Adrenal gland (tissue), 12 donors: Measurements from ENCODE around the gene INVS. TPM values are rescaled to one million over a fixed set of nuclear protein-coding genes. Genes with fewer than 3 reads are reported as not detected.

ENCODE experiments used
- DNase-seq, 7 donors: peaks; one replicate each; pipeline ENCODE4 v3.0.0-alpha.2; 2019 to 2020
- H3K27ac ChIP-seq, 5 donors: fragments of 200-600 bp; sonication (generic) in 4 of 5; 1 replicate in 3 of 5; 2 replicates in 2 of 5; pipeline versions ENCODE4 v1.5.1 to v1.8.0; 2016 to 2020; ENCODE audit warnings: mild to moderate bottlenecking in 1 of 5
- H3K27me3 ChIP-seq: fragments of 200-600 bp; 2 replicates; pipeline ENCODE4 v1.8.0; 2021
- H3K36me3 ChIP-seq, 2 donors: fragments of 200-600 bp; replicated peaks in 1 of 2; 1 replicate in 1 of 2; 2 replicates in 1 of 2; pipeline versions ENCODE4 v1.5.1 to v1.8.0; 2018 to 2022
- H3K4me1 ChIP-seq, 2 donors: fragments of 200-600 bp; replicated peaks in 1 of 2; 1 replicate in 1 of 2; 2 replicates in 1 of 2; pipeline versions ENCODE4 v1.5.1 to v1.8.0; 2018 to 2021
- H3K4me3 ChIP-seq, 4 donors: fragments of 200-600 bp; sonication (generic) in 3 of 4; one replicate each; pipeline ENCODE4 v1.5.1; 2016 to 2018
- H3K9me3 ChIP-seq, 3 donors: fragments of 200-600 bp; sonication (generic) in 1 of 3; replicated peaks in 1 of 3; 1 replicate in 2 of 3; 2 replicates in 1 of 3; pipeline versions ENCODE4 v1.5.1 to v1.8.0; 2016 to 2021
- POLR2A ChIP-seq, 2 donors: fragments of 450-650 bp; IDR thresholded peaks; one replicate each; pipeline ENCODE4 v1.6.1; 2017; ENCODE audit warnings: antibody characterized with exemption in 2 of 2, mild to moderate bottlenecking in 2 of 2, moderate library complexity in 1 of 2
- WGBS, 4 donors: extraction: QIAGEN DNeasy Blood & Tissue Kit in 2 of 4; methylation state at CpG; one replicate each; pipeline versions ENCODE4 v1.1.5 to v1.1.7; 2013 to 2017; 5-methylcytosine and 5-hydroxymethylcytosine counted together
- intact Hi-C, 2 donors: fragments of 100-400 bp; cut with DNase I; formaldehyde crosslinking; loops; one replicate each; pipeline versions ENCODE4 v1.14.1 to v1.15.0; 2022 to 2023
- polyA plus RNA-seq, 3 donors: library from polyadenylated mRNA; stranded (reverse); fragments of 200-250 nt in 2 of 3; fragments of 350-450 nt in 1 of 3; fragmentation: Illumina TruSeq in 1 of 3; extraction: RNeasy Lipid Tissue Mini Kit (QIAGEN cat#74804) in 1 of 3; gene quantifications; one replicate each; pipeline ENCODE4 v1.2.3, GENCODE V29; 2013 to 2014
- total RNA-seq, 9 donors: library from RNA; depleted of rRNA in 4 of 9; stranded (reverse); fragments of >200 nt in 4 of 9; fragments of 120-200 nt in 1 of 9; fragmentation: NEBNext Ultra II Directional in 1 of 9; extraction: Animal tissue kit (Norgen Biotek cat#: 25700) in 1 of 9; gene quantifications; one replicate each; pipeline versions ENCODE4 v1.1.0 to v1.2.4, GENCODE V29; 2013 to 2023
- TF ChIP-seq, protein P1 (sequence below), 6 experiments: fragments of 450-650 bp in 4 of 6; fragments of 200-600 bp in 2 of 6; sonication (generic) in 1 of 6; IDR thresholded peaks; 1 replicate in 5 of 6; 2 replicates in 1 of 6; pipeline versions ENCODE4 v1.5.1 to v1.8.0; 2016 to 2021; ENCODE audit warnings: antibody characterized with exemption in 6 of 6, mild to moderate bottlenecking in 2 of 6, moderate library complexity in 1 of 6
- donor health status: healthy with polysubstance abuse.
- donor health status: Bipolar disorder and iron deficiency.
- donor health status: DM: yes; HTN: yes; CAD: no.
- donor health status: DM: no; HTN: no; CAD: no.
- donor health status: DM: no; HTN: no; CAD: no.
- donor health status: DM: yes; HTN: yes; CAD: no.

INVS gene
- total and polyA plus RNA-seq, 12 donors: 6.4 to 47.7 (median 24.4) TPM

DNA sequence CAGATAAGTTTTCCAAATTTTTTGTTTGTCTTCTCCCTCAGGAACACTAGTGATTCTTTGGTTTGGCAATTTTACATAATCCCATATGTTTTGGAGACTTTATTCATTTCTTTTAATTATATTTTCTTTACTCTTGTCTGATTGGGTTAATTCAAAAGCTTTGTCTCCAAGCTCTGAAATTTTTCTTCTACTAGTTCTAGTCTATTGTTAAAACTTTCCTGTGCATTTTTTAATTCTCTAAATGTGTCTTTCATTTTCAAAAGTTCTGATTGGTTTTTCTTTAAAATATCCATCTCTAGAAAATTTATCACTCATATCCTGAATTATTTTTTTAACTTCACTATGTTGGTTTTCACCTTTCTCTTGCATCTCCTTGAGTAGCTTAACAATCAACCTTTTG, 92.2 kb downstream of the INVS start:
- Histone ChIP-seq H3K27ac (no peak overlapping the region), H3K4me1 (no peaks in the 10 kb centered on the region), H3K27me3 (no peaks in the 10 kb centered on the region), H3K4me3 (no peak overlapping the region), H3K9me3 (peaks cover 0 to 29% (median 13%) of the 10 kb centered on the region in 3 donors), H3K36me3 (no peaks in the 10 kb centered on the region)
- intact Hi-C loops: no loop called here
- no peak for DNase-seq
- TF ChIP-seq POLR2A (IDR thresholded peaks at IDR 0.05): no peak
- TF ChIP-seq, protein P1, sequence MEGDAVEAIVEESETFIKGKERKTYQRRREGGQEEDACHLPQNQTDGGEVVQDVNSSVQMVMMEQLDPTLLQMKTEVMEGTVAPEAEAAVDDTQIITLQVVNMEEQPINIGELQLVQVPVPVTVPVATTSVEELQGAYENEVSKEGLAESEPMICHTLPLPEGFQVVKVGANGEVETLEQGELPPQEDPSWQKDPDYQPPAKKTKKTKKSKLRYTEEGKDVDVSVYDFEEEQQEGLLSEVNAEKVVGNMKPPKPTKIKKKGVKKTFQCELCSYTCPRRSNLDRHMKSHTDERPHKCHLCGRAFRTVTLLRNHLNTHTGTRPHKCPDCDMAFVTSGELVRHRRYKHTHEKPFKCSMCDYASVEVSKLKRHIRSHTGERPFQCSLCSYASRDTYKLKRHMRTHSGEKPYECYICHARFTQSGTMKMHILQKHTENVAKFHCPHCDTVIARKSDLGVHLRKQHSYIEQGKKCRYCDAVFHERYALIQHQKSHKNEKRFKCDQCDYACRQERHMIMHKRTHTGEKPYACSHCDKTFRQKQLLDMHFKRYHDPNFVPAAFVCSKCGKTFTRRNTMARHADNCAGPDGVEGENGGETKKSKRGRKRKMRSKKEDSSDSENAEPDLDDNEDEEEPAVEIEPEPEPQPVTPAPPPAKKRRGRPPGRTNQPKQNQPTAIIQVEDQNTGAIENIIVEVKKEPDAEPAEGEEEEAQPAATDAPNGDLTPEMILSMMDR (IDR thresholded peaks at IDR 0.05): no peak

- DNase-seq: no peak
- Histone ChIP-seq H3K4me1 (no peaks in the 10 kb centered on the region), H3K36me3 (no peaks in the 10 kb centered on the region), H3K4me3 (no peak overlapping the region), H3K27me3 (no peaks in the 10 kb centered on the region), H3K9me3 (peaks cover 0 to 29% (median 13%) of the 10 kb centered on the region in 3 donors), H3K27ac (no peak overlapping the region)
- intact Hi-C loops: no loop called here
- 96 to 99% (median 98%) methylated on average over 3 of the region's 3 CpGs for WGBS, 4 donors
- TF ChIP-seq POLR2A (IDR thresholded peaks at IDR 0.05): no peak
- TF ChIP-seq, protein P1 (IDR thresholded peaks at IDR 0.05): no peak
Observed at GRCh38 chr9:100193078-100193477, 94.0 kb downstream of the INVS start.

DNA sequence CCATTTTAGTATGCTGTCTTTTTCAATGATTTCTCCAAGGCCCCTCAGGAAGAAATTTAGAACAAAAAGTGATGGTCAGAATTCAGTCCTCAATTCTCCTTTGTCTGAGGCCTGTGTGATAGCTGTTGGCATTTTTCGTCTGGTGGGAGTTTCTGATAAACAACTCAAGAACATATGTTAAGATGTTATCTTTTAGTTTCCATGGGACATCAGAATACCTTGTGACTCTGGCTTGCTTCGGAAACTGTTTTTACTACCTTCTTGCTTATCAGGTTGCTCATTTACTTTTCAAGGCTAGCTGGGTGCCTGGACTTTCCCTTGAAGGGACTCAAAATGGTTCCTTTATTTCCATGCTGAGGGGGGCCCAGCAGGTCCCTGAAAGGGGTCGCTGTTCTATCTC, 97.2 kb downstream of the INVS start:
- H3K27me3 ChIP-seq: no peaks in the 10 kb centered on the region
- intact Hi-C loops: no loop called here
- no peak overlapping the region for H3K4me3 ChIP-seq
- H3K4me1 ChIP-seq: no peaks in the 10 kb centered on the region
- no peak overlapping the region for H3K27ac ChIP-seq
- no peak for DNase-seq
- peaks cover 3 to 5% (median 4%) of the 10 kb centered on the region in 3 donors for H3K9me3 ChIP-seq
- H3K36me3 ChIP-seq: no peaks in the 10 kb centered on the region
- TF ChIP-seq, protein P1 (IDR thresholded peaks at IDR 0.05): no peak
- TF ChIP-seq POLR2A (IDR thresholded peaks at IDR 0.05): no peak
- WGBS, 4 donors: 58 to 68% (median 63%) methylated on average over 3 of the region's 3 CpGs

- WGBS, 4 donors: 65 to 85% (median 82%) methylated on average over 1 of the region's 1 CpG
- Histone ChIP-seq H3K27ac (no peak overlapping the region), H3K36me3 (no peaks in the 10 kb centered on the region), H3K9me3 (peaks cover 0 to 3% (median under 1%) of the 10 kb centered on the region in 3 donors), H3K4me3 (no peak overlapping the region), H3K4me1 (no peaks in the 10 kb centered on the region), H3K27me3 (no peaks in the 10 kb centered on the region)
- no peak for DNase-seq
- intact Hi-C loops: no loop called here
- TF ChIP-seq, protein P1 (IDR thresholded peaks at IDR 0.05): no peak
- TF ChIP-seq POLR2A (IDR thresholded peaks at IDR 0.05): no peak
Observed at GRCh38 chr9:100196828-100197227, 97.8 kb downstream of the INVS start.
